HepG2 (cell line): ENCODE measurements around the gene ARL5A. TPM values are rescaled to one million over a fixed set of nuclear protein-coding genes. Genes with fewer than 3 reads are reported as not detected.

Experiments
- ATF5 ChIP-seq: sonication (generic); formaldehyde crosslinking; IDR thresholded peaks from 2 replicates; pipeline ENCODE4 v1.4.0; 2020; ENCODE audit warnings: mild to moderate bottlenecking, low read depth, missing genetic modification reagents
- ATRX ChIP-seq: sonication (generic); formaldehyde crosslinking; IDR thresholded peaks from 2 replicates; pipeline ENCODE4 v1.4.0; 2020; ENCODE audit warnings: missing genetic modification reagents, borderline replicate concordance
- GTF2F1 ChIP-seq: fragments of 150-350 bp; IDR thresholded peaks from 2 replicates; pipeline ENCODE4 v1.6.1; 2014; ENCODE audit warnings: low read length
- MAZ ChIP-seq, 2 experiments: sonication (generic) in 1 of 2; formaldehyde crosslinking in 1 of 2; IDR thresholded peaks; 2 replicates each; pipeline versions ENCODE4 v1.5.0 to v1.6.1; 2012 to 2020; ENCODE audit warnings: low read depth in 2 of 2, mild to moderate bottlenecking in 2 of 2, borderline replicate concordance in 1 of 2, improper control_type of control experiment in 1 of 2, low read length in 1 of 2, missing genetic modification reagents in 1 of 2, moderate library complexity in 1 of 2
- PCBP2 ChIP-seq: fragments of 200-400 bp; formaldehyde crosslinking; optimal IDR thresholded peaks from 2 replicates; pipeline ENCODE3; 2018; ENCODE audit warnings: low read length, low read depth; ENCODE audit not compliant: poor library complexity, severe bottlenecking
- PITX1 ChIP-seq: sonication (generic); formaldehyde crosslinking; IDR thresholded peaks from 2 replicates; pipeline ENCODE4 v1.5.1; 2020; ENCODE audit warnings: mild to moderate bottlenecking, missing genetic modification reagents
- PRMT3 ChIP-seq: sonication (generic); formaldehyde crosslinking; IDR thresholded peaks from 2 replicates; pipeline ENCODE4 v1.8.1; 2022; ENCODE audit warnings: low read depth, mild to moderate bottlenecking, moderate library complexity, missing genetic modification reagents, borderline replicate concordance
- RNF219 ChIP-seq: sonication (generic); formaldehyde crosslinking; IDR thresholded peaks from 2 replicates; pipeline ENCODE4 v1.5.0; 2020; ENCODE audit warnings: mild to moderate bottlenecking, missing genetic modification reagents
- ZBTB7B ChIP-seq: sonication (generic); formaldehyde crosslinking; IDR thresholded peaks from 2 replicates; pipeline ENCODE4 v1.4.0; 2020; ENCODE audit warnings: missing genetic modification reagents
- ZKSCAN5 ChIP-seq: sonication (generic); formaldehyde crosslinking; IDR thresholded peaks from 2 replicates; pipeline ENCODE4 v1.5.1; 2020; ENCODE audit warnings: mild to moderate bottlenecking, missing genetic modification reagents
- ZNF296 ChIP-seq: sonication (generic); formaldehyde crosslinking; conservative IDR thresholded peaks from 2 replicates; pipeline ENCODE4 v1.5.0; 2020; ENCODE audit warnings: mild to moderate bottlenecking, missing genetic modification reagents
- ZNF3 ChIP-seq: IDR thresholded peaks from 2 replicates; pipeline ENCODE4 v1.7.0; 2017; ENCODE audit warnings: inconsistent platforms
- ZNF30 ChIP-seq: sonication (generic); formaldehyde crosslinking; IDR thresholded peaks from 2 replicates; pipeline ENCODE4 v1.5.0; 2020; ENCODE audit warnings: mild to moderate bottlenecking, missing genetic modification reagents
- ZNF468 ChIP-seq: sonication (generic); formaldehyde crosslinking; IDR thresholded peaks from 2 replicates; pipeline ENCODE4 v1.8.0; 2022; ENCODE audit warnings: mild to moderate bottlenecking, moderate library complexity, missing genetic modification reagents
- ZNF510 ChIP-seq: sonication (generic); formaldehyde crosslinking; IDR thresholded peaks from 2 replicates; pipeline ENCODE4 v1.4.0; 2020; ENCODE audit warnings: low read depth, mild to moderate bottlenecking, missing genetic modification reagents
- ZNF513 ChIP-seq: sonication (generic); formaldehyde crosslinking; conservative IDR thresholded peaks from 2 replicates; pipeline ENCODE4 v1.5.0; 2020; ENCODE audit warnings: missing genetic modification reagents
- ZNF672 ChIP-seq: sonication (generic); formaldehyde crosslinking; IDR thresholded peaks from 2 replicates; pipeline ENCODE4 v1.8.1; 2022; ENCODE audit warnings: missing genetic modification reagents
- ZNF709 ChIP-seq: sonication (generic); formaldehyde crosslinking; IDR thresholded peaks from 2 replicates; pipeline ENCODE4 v1.5.0; 2020; ENCODE audit warnings: mild to moderate bottlenecking, missing genetic modification reagents
- ZNF747 ChIP-seq: sonication (generic); formaldehyde crosslinking; IDR thresholded peaks from 2 replicates; pipeline ENCODE4 v1.8.1; 2023; ENCODE audit warnings: missing genetic modification reagents, mild to moderate bottlenecking, borderline replicate concordance
- polyA plus RNA-seq, 8 experiments: library from polyadenylated mRNA; depleted of rRNA in 3 of 8; stranded (reverse) in 7 of 8; unstranded in 1 of 8; fragments of >200 nt; fragmentation: Illumina TruSeq in 4 of 8; extraction: Trizol in 4 of 8; gene quantifications; 2 replicates each; pipeline versions ENCODE4 v1.2.1 to v1.2.3, GENCODE V29; 2011 to 2016; ENCODE audit warnings: low read depth in 4 of 8, missing spikeins in 1 of 8, mixed read lengths in 1 of 8; ENCODE audit not compliant: insufficient read depth in 1 of 8
- total RNA-seq, 5 experiments: library from RNA; depleted of rRNA; stranded (reverse); fragments of >200 nt; fragmentation: Illumina TruSeq; extraction: Trizol; gene quantifications; 2 replicates each; pipeline ENCODE4 v1.2.3, GENCODE V29; 2016; ENCODE audit warnings: low read depth in 1 of 5
- TF ChIP-seq, protein P1 (sequence below): sonication (generic); formaldehyde crosslinking; IDR thresholded peaks from 2 replicates; pipeline ENCODE4 v1.5.1; 2020; ENCODE audit warnings: mild to moderate bottlenecking, missing genetic modification reagents
- TF ChIP-seq, protein P2 (sequence below): sonication (generic); formaldehyde crosslinking; IDR thresholded peaks from 2 replicates; pipeline ENCODE4 v1.8.0; 2022; ENCODE audit warnings: missing genetic modification reagents, low read depth, mild to moderate bottlenecking, borderline replicate concordance

ARL5A gene
- total and polyA plus RNA-seq, 2 of the 13 experiments (the other 11 are each of a cell fraction or from before 2014, with no cell fraction given): 47.5 to 149 TPM

DNA sequence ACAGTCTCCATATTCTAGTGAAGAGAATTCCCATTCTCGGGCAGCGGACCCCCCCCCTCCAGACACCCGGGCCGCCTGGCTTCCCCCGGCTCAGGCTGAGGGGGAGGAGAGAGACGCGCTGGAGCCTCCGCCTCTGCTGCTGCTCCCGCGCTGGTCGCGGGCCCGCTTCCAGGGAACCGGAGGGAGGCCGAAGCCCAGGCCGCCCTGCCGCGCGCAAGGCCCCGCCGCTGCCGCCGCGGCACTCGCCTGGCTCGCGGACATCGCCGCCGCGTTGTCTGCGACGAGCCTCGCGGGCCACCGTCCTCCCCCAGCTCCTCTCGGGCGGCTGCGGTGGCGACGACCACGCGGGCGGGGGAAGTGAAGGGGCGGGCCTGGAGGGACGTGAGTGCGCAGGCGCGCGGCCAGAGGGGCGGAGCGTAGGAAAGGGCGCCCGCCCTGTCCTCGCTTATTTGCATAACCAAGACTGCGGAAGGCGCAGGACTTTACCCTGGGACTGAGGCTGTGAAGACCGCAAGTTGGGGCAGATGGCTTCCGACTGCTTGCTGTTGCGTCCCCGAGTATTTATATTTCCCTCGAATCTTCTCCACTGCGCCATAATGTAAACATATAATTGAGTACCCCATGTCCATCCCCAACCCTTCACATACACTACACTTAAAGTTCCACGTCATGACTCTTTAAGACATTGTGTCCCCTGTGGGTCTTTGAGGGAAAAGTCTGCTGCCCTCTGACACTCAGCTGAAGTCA is at the start of gene ARL5A (continued):
- TF ChIP-seq ZBTB7B (CRISPR knock-in tag) (peak; percentile 37; the same call in 1 of the 2 replicates), ZNF709 (CRISPR knock-in tag) (peak; percentile 98), ZNF468 (CRISPR knock-in tag) (no peak), ZNF510 (CRISPR knock-in tag) (no peak; the same call in 1 of the 2 replicates), ZNF296 (no peak), ZNF3 (CRISPR knock-in tag) (no peak; the same call in 1 of the 2 replicates), ZNF747 (CRISPR knock-in tag) (0 out of 2 replicates have a peak, but pooled peaks have one; percentile 54), PRMT3 (CRISPR knock-in tag) (peak; percentile 45; the same call in 1 of the 2 replicates), ZNF672 (peak; percentile 88; the same call in 1 of the 2 replicates), ATF5 (no peak), RNF219 (CRISPR knock-in tag) (no peak), GTF2F1 (no peak), PITX1 (CRISPR knock-in tag) (no peak), ZKSCAN5 (no peak), ATRX (CRISPR knock-in tag) (no peak), ZNF30 (CRISPR knock-in tag) (0 out of 2 replicates have a peak, but pooled peaks have one; percentile 39), ZNF513 (CRISPR knock-in tag) (no peak; the same call in 1 of the 2 replicates), MAZ (IDR thresholded peaks at IDR 0.05; ENCODE audit: borderline replicate concordance, low read depth, low read length) (peak; percentile 87), MAZ (CRISPR knock-in tag; IDR thresholded peaks at IDR 0.05; ENCODE audit: low read depth) (peak; percentile 99), PCBP2 (no peak)
- TF ChIP-seq, protein P1, sequence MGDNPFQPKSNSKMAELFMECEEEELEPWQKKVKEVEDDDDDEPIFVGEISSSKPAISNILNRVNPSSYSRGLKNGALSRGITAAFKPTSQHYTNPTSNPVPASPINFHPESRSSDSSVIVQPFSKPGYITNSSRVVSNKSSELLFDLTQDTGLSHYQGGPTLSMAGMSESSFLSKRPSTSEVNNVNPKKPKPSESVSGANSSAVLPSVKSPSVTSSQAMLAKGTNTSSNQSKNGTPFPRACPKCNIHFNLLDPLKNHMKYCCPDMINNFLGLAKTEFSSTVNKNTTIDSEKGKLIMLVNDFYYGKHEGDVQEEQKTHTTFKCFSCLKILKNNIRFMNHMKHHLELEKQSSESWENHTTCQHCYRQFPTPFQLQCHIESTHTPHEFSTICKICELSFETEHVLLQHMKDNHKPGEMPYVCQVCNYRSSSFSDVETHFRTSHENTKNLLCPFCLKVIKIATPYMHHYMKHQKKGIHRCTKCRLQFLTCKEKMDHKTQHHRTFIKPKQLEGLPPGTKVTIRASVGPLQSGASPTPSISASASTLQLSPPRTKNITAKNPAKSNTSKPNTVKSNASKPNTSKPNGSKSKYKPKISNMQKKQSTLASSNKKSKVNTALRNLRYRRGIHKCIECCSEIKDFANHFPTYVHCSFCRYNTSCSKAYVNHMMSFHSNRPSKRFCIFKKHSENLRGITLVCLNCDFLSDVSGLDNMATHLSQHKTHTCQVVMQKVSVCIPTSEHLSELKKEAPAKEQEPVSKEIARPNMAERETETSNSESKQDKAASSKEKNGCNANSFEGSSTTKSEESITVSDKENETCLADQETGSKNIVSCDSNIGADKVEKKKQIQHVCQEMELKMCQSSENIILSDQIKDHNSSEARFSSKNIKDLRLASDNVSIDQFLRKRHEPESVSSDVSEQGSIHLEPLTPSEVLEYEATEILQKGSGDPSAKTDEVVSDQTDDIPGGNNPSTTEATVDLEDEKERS: no peak
- TF ChIP-seq, protein P2, sequence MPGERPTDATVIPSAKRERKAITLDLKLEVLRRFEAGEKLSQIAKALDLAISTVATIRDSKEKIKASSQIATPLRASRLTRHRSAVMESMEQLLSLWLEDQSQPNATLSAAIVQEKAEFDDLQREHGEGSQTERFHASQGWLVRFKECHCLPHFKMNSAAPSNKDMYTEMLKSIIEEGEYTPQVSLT (CRISPR knock-in tag): no peak; the same call in 1 of the 2 replicates
